Activated T-helper 1 cell treated with anti-CD3 and anti-CD28 coated beads, Interleukin-2, amount 50 U/mL, for 16 hours (primary cell): ENCODE data around the gene SLAIN2.
"Not testable (repeated sequence)": the region's sequence is repeated elsewhere in the genome, so short reads cannot be mapped to it uniquely, and the experiment has no call there.

ENCODE experiments used
- DNase-seq, 2 donors: peaks; one replicate each; pipeline ENCODE4 v3.0.0-alpha.2; 2020; ENCODE audit warnings: low read depth in 1 of 2, low spot score in 1 of 2

The SLAIN2 gene

DNA sequence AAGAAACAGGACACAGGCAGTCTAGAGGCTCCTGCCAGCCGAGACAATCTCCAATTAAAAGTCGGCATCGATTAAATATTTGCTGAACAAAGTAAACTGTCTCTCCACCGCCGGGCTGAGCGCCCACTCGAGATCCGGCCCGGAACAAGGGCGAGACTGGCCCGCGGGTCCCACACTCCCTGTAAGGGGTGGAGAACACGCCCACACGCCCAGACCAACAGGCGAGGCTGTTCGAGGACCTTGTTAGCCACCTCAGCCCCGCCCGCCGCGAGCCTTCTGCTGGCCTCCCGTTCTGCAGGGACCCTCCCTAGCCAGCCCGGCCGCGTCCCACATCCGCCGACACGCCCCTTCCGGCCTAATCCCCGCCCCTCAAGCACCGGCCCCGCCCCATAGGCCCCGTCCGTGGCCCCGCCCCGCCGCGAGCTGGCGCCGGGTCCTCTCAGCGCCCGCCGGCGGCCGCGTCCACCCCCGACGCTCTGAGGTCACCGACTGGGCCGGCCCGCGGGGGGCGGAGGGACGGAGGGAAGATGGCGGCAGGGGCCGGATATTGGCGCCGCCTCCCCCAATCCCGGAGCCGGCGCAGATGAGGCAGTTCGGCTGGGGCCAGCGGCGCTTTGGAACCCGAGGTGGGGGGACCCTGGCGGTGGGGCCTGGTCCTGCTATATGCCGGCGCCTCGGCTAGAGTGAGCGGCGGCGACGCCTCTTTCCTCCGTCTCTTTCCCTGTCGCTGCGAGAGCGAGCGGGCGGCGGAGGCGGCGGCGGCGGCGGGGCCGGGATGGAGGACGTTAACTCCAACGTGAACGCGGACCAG lies at the start of gene SLAIN2:
TSS of gene SLAIN2 (plus strand) at position 565 of the 811 bp plus-strand sequence. CDS start at position 776, 211 bp downstream.
- DNase-seq: peak; percentile 97 to 99

DNA sequence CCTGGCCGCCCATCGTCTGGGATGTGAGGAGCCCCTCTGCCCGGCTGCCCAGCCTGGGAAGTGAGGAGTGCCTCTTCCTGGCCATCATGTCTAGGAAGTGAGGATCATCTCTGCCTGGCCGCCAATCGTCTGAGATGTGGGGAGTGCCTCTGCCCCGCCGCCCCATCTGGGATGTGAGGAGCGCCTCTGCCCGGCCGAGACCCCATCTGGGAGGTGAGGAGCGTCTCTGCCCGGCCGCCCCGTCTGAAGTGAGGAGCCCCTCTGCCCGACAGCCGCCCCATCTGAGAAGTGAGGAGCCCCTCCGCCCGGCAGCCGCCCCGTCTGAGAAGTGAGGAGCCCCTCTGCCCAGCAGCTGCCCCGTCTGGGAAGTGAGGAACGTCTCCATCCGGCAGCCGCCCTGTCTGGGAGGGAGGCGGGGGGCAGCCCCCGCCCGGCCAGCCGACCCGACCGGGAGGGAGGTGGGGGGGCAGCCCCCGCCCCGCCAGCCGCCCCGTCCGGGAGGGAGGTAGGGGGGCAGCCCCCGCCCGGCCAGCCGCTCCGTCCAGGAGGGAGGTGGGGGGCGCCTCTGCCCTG lies 49.0 kb upstream of the SLAIN2 start:
- not testable (repeated sequence) for DNase-seq

DNA sequence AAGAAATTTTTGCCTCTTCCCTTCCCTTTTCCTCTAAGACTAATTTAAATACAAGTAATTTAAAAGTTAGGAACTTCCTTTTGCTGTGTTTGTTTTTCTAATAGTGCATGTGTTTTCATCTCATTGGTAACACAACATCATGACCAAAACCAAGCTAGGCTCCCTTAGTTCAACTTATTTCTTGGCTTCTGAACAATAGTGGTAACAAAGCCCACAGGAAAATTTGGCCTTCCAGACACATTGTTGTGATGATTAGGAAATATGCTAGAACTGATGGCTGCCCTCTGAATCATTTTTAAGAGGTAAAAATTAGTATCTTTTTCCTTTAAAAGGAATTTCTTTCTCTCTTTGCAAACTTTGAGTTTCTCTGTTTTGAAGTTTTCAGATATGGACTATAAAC lies 46.2 kb upstream of the SLAIN2 start:
- no peak for DNase-seq

DNA sequence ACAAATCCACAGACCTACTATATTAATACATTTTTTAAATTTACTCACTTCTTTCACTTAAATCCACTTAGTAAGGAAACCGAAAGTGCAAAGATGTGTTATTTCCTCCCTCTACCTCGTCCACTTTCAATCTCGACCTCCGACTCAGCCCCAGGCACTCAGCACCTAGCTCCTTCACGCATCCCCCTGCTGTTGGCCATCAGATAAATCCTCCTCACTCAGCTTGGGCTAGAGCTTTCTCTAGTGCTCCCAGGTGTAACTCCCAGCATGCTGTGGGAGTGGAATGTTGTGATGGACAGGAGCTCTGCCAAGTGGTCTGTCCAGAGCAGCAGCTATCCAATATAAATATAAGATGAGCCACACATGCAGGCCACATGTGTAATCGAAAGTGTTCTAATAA lies 45.0 kb upstream of the SLAIN2 start:
- no peak for DNase-seq

DNA sequence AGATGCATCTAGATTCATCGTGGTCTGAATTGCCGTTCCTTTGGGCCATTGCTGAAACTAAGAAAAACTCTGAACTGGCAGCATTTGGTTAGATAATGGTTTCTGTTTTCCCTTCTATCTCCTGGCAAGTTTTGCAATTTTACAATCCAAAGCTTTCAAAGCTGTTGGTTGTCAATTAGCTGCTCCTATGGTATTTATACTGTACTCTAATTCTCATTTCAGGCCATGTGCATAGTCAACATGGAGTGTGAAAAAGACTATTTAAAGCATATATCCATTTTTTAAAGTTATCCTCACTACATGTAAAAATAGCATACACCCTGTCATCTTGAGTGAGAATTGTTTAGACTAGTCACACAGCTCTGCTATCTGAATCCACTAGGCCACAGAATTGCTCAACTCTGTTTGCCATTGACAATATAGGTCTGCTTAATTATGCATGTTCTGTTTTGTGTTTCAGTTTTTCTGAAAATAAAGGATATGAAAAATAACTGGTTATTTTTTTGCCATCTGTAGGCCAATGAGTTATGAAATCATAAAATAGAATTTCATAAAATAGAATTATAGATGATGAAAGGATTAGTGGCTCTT lies 44.0 kb upstream of the SLAIN2 start:
- DNase-seq: no peak

DNA sequence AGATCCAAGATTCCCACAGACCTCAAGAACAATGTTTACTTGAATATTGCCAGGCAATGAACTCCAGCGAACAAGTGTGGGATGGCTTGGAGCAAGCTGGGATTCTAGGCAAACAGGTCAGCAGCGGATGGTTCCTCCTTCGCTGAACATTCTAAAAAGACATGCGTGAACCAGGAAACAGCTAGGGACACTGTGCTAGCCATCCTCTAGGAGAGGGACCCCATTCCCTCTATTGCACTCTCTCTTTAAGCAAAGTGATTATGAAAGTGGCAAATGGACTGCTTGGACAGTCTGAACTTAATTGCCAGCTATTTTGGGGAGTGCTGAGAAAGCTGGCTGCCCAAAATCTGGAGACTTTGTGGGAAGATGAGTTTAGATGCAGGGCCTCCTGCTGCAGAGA lies 41.8 kb upstream of the SLAIN2 start:
- no peak for DNase-seq

DNA sequence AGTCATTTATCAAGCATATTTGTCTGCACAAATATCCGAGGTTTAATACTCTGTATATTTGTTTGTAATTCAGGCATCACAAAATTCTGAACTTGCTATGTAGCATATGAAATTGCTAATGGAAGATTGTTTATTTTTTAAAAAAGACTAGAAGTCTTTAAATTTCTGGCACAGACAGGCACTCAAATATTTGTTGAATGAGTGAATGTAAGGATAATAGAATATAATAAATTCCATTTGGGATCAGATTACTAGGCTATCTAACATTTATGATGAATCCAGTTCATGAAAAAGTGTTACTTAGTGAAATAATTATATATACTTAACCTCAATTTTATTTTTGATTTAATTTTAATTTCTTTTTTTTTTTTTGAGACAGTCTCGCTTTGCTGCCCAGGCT lies 41.3 kb upstream of the SLAIN2 start:
- no peak for DNase-seq

DNA sequence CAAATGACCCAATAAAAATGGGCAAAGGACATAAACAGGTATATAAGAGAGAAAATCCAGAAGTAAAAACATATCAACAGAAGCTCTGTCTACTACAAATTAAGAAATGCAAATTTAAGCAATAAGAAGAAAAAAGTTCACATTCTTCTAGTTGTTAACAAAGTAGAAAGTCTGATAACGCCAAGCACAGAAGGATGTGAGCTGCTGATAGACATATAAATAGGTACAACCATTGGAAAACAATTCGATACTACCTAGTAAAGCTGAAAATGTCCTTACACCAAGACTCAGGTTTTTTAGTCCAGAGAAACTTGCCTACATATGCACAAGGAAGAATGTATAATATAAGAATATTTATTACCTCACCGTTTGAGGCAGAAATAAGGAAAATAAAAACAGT lies 35.8 kb upstream of the SLAIN2 start:
- DNase-seq: no peak

DNA sequence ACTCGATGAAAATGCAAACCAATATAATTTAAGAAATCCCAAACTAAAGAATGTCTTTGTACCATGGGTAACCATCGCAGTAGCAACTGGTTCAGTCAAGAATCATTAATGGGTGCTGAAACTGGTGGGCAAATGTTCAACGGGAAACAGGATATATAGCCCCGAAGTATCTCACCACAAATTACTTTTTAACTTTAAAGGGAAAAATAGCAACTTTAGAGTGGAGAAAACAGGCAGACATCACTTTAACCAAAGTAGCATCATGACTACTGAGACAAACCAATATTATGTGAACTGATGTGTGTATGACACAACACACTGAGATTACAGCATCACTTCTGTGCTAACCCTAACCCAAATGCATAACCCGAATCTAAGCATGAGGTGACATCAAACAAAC lies 33.8 kb upstream of the SLAIN2 start:
- no peak for DNase-seq

DNA sequence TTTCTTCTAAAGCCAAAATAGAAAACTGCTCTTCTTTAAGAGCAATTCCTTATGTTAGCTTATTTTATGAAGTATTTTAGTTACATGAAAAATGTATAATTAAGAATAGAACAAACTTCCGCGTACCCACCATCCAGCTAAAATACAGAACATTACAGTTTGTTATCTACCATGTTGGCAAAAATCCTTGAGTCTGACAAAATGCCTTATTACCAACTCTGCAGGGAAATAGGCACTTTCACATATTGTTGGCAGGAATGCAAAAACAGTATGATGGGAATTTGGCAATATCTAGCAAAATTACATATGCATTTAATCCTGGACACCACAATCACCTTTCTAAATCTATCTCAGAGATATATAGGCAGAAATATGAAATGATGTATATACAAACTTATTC lies 32.4 kb upstream of the SLAIN2 start:
- no peak for DNase-seq

DNA sequence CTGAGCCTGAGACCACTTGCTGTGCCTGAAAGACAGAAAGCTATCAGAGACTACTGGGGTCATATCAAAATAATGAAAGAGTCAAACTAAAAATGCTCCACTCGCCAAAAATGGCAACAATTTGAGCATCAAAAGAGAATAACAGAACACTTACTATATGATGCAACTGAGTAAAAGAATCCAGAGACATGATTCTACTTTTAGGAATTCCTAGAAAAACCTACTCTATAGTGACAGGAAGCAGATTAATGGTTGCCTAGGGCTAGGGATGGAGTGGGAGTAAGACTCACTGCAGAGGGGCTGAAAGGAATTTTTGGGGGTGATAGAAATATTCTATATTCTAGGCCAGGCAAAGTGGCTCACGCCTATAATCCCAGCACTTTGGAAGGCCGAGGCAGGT lies 29.4 kb upstream of the SLAIN2 start:
- DNase-seq: no peak

DNA sequence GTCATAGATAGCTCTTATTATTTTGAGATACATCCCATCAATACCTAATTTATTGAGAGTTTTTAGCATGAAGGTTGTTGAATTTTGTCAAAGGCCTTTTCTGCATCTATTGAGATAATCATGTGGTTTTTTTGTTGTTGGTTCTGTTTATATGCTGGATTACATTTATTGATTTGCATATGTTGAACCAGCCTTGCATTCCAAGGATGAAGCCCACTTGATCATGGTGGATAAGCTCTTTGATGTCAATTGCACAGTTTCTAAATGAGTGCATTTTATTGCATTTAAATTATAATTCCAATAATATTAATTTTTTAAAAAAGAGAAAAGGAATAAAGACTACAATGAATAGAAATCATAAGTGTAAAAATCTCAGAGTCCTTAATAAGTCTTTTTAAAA lies 26.6 kb upstream of the SLAIN2 start:
- not testable (repeated sequence) for DNase-seq

DNA sequence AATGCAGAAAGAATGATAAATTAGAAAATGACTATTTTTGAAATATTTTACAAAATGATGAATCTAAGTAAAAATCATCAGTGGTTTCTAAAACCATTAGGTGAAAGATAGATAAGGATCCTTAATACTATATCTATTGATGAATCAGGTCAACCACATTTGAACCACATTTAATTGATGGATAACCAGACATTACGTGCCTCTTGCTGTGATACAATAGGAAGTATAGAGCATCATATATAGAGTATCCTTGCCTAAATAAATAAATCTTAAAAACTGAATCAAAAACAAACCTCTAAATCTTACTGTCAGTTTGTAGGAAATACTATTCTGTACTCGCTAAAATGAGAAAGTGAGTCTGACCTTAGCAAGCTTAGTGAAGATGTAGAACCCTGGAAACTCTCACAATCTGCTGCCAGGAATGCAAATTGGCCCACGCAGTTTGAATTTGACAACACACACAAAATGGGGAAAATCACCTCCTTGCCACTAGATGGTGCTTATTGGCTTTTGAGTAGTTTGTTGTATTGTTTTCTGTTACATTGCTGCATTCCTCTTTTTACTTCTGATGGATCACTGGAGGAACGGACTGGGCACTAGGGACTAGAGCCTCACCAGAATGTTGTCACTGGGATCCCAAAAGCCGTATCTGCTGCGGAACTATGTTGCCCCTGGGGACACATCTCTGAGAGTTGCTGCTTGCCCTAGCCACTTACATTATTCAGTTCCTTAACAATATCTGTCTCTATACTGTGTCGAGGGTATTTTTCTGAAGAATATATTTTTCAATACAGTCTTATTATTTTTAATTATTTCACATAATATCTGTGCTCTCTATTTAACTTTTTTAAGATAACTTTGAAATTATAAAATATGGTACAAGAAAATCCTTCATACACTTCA lies 25.4 kb upstream of the SLAIN2 start:
- no peak for DNase-seq

DNA sequence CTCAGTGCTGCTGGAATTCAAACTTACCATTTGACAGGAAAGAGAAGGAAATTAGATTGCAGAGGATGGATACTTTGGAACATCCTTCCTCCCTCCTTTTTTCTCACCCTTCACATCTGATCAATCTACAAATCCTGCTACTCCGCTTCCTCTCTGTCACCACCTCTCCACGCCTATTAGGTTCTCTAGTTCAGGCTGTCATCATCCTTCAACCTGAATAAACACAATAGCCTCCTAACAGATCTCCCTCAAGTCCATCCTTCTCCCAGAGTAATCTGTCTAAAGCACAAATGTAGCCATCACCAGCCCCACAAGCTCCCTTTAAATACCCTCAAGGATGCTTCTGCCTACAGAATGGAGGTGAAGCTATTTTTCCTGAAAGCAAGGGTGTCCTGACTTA lies 20.0 kb upstream of the SLAIN2 start:
- DNase-seq: no peak

DNA sequence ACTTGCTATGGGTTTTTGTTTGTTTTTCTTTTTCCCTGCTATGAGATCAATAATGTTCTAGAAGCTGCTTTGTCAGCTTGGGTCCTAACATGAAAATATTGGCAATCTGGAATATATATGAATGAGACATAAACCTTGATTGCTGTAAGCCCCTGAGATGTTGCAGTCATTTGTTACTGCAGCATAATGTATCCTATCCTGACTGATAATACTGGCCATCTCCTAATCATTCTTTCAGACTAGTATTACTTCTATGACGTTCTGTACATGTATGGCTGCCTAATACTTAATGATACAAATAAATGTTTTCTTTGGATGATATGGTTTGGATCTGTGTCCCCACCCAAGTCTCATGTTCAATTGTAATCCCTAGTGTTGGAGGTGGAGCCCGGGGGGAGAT lies 19.3 kb upstream of the SLAIN2 start:
- DNase-seq: no peak

DNA sequence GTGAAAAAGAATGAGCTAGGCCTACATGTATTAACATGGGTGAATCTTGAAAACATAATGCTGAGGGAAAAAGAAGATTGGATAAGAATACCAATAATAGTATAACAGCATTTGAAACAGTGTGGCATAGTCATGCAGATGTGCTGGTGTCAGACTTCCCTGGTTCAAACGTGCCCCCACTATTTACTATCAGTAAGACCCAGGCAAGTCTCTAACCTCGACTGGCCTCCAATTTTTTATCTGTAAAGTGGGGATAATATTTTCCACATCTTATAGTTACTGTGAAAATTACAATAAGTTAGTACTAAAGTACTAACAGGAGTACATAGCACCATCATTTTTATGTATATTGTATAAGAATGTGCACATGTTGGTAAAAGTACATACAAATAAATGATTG lies 17.0 kb upstream of the SLAIN2 start:
- no peak for DNase-seq

DNA sequence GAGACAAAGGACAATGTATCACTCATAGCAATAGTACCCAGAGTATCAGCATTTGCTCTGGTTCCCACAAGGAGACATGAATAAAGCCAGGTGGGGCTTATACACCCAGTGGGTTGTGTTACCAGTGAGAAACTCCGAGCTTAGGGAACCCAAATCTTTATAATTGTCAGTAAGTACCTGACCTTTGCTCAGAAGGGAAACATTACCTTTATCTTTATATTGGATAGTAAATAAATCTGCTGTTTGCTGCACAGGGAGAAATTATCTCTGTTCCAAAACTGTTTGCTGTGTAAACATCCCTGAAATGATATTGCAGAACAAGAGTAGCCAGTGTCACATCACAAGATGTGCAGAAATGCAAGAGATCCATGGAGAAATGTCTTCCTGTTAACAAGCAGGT lies 12.1 kb upstream of the SLAIN2 start:
- no peak for DNase-seq

DNA sequence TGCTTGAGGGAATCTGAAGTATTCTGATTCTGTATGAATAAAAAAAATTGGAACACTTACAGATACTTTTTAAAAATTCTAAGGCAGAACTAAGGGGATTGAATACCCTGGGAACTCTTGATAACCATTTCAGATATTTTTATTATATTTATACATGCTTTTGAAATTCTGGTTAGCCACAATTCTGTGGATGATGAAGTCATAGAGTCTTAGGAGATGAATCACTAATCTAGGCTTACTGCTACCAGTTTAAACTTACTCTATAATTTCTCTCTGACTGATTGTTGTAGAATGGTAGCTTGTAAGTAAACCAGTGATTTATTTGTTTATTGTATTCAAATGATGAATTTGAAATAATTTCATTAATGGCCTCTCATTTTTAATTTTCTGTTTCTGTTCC lies 11.4 kb upstream of the SLAIN2 start:
- no peak for DNase-seq

DNA sequence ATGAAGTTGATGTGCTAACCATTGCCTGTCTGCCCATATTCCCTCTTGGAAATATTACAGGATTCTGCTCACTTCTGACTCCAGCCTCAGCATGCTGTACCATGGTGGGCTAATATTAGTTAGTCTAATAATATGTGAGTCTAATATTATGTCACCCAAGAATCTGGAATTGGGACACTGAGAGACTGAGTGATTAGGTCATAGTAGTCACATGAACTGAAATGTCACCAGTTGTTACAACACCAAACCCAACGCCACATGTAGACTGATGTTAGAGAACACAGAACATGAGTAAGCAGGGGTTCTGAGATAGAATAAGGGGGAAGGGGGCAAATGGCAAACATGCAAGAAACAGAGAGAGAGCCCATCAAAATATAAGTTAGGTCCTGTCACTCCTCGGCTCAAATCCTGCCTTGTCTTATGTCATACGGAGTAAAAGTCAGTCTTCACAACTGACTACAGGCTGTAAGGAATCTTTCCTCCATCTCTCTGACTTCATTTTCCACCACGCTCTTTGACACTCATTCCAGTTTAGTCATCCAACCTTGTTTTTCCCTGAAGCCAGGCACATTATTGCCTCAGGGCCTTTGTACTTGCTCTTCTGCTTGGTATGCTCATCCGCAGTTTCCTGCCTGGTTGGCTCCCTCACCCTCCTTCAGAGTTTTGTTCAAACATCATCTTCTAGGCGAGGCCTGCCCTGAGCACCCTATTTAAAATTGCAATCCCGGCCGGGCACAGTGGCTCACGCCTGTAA lies 9.6 kb upstream of the SLAIN2 start:
- no peak for DNase-seq

DNA sequence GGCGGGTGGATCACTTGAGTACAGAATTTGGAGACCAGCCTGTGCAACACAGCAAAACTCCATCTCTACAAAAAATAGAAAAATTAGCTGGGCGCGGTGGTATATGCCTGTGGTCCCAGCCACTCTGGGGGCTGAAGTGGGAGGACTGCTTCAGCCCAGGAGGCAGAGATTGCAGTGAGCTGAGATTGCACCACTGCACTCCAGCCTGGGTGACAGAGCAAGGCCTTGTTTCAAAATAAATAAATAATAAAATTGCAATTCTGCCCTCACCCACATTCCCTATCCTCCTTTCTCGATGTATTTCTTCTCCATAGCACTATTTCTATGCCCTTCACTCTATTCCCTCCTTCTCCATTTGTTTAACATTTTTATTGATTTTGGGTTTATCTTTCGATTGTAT lies 8.7 kb upstream of the SLAIN2 start:
- DNase-seq: no peak

DNA sequence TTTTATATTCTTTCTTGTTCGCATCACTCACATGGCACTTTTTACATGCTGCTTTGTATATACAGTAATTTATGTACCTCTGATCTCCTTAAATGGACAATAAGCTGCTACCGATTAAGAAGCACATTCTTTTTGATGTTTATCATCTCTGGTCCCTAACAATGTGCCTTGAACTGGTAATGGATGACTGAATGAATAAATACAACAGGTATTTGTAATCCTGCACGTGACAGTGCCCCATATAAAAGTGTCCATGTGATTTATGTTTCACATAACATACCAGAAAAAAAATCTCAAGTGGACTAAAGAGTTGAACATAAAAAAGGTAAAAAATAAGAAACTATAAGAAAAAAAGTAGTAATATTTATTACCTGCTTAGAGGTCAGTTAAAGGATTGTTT lies 7.7 kb upstream of the SLAIN2 start:
- DNase-seq: no peak
